ENCODE measurements around the gene MRPL50. TPM values are rescaled to one million over a fixed set of nuclear protein-coding genes. Genes with fewer than 3 reads are reported as not detected.

The MRPL50 gene
- total and polyA plus RNA-seq, 2 experiments from 2014 or later = 25.5 to 59.0 TPM

- no peak for DNase-seq (ENCODE audit: low spot score)
- Histone ChIP-seq H3K9me2 (ENCODE audit: insufficient read depth) (no peaks in the 10 kb centered on the region; the same call in 1 of the 2 replicates), H3K79me2 (replicated peaks; ENCODE audit: insufficient read depth) (no peaks in the 10 kb centered on the region), H3K36me3 (ENCODE audit: insufficient read depth) (no peaks in the 10 kb centered on the region), H3K4me1 (ENCODE audit: insufficient read depth) (no peaks in the 10 kb centered on the region), H3K27ac (ENCODE audit: low read depth) (no peak overlapping the region), H3K4me3 (no peak overlapping the region), H3F3A (replicated peaks; ENCODE audit: low read depth) (no peaks in the 10 kb centered on the region), H3K4me2 (no peak overlapping the region), H3K27me3 (ENCODE audit: insufficient read depth) (no peaks in the 10 kb centered on the region), H2AFZ (no peak overlapping the region), H4K20me1 (replicated peaks; ENCODE audit: insufficient read depth) (no peaks in the 10 kb centered on the region)
- H3K9me3 Mint-ChIP-seq = no peaks in the 10 kb centered on the region
- H3K27me3 Mint-ChIP-seq (ENCODE audit: insufficient read depth, low read depth, poor library complexity) = no peaks in the 10 kb centered on the region
- H3K4me1 Mint-ChIP-seq = no peaks in the 10 kb centered on the region; the same call in 2 of the 3 replicates
- no peaks in the 10 kb centered on the region for H3K36me3 Mint-ChIP-seq (ENCODE audit: low read depth)
- H3K27ac Mint-ChIP-seq = no peak overlapping the region
- H3K4me3 Mint-ChIP-seq = no peak overlapping the region
- no peak for TF ChIP-seq STAT1 (IDR thresholded peaks at IDR 0.05; ENCODE audit: unreplicated experiment)
- TF ChIP-seq POLR2AphosphoS5 (IDR thresholded peaks at IDR 0.05; ENCODE audit: low read depth) = no peak
- TF ChIP-seq EZH2 (IDR thresholded peaks at IDR 0.05; ENCODE audit: low read depth, unreplicated experiment) = no peak
- TF ChIP-seq CREB1 (CRISPR knock-in tag; IDR thresholded peaks at IDR 0.05; ENCODE audit: low read depth) = no peak
- TF ChIP-seq ZNF331 (CRISPR knock-in tag; IDR thresholded peaks at IDR 0.05; ENCODE audit: low read depth) = no peak
- TF ChIP-seq ZNF114 (CRISPR knock-in tag; IDR thresholded peaks at IDR 0.05) = no peak
- no peak for TF ChIP-seq NANOG (IDR thresholded peaks at IDR 0.05; ENCODE audit: borderline replicate concordance)
- no peak for TF ChIP-seq EZH2phosphoT487 (IDR thresholded peaks at IDR 0.05; ENCODE audit: unreplicated experiment)
- TF ChIP-seq ZNF462 (CRISPR knock-in tag; IDR thresholded peaks at IDR 0.05) = no peak
- no peak for TF ChIP-seq REST (IDR thresholded peaks at IDR 0.05; ENCODE audit: unreplicated experiment)
- TF ChIP-seq ETS1 (IDR thresholded peaks at IDR 0.05) = no peak
- TF ChIP-seq JUNB (IDR thresholded peaks at IDR 0.05; ENCODE audit: unreplicated experiment) = no peak
- ATAC-seq = no peak
Measured at GRCh38 chr9:101440714-101441230, 42.4 kb upstream of the MRPL50 start.

Data from GM23338 (cell line).